ENCODE data around the gene PAM16. TPM values are rescaled to one million over a fixed set of nuclear protein-coding genes. Genes with fewer than 3 reads are reported as not detected.

PAM16 gene
- total and polyA plus RNA-seq, 3 experiments from 2014 or later, result 38.6 to 70.2 (median 66.6) TPM

DNA sequence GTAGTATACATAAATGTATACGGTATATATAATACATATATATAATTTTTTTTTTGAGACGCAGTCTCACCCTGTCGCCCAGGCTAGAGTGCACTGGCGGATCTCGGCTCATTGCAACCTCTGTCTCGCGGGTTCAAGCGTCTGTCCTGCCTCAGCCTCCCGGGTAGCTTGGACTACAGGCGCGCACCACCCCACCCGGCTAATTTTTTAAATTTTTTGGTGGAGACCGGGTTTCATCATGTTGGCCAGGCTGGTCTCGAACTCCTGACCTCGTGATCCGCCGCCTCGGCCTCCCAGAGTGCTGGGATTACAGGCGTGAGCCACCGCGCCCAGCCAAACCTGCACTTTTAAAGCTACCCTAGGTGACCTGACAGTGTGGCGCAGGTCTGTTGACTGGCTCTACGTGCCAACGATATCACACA is 745 bp downstream of the PAM16 start:
- H3K4me1 Mint-ChIP-seq, result peaks cover 20 to 48% (median 29%) of the 10 kb centered on the region in 3 donors
- no peak for DNase-seq
- H3K4me3 ChIP-seq (ENCODE audit: low read length), result peak overlapping the region; percentile 70
- H3K4me1 ChIP-seq (ENCODE audit: insufficient read depth, low read length), result peaks cover 16% of the 10 kb centered on the region
- H3K27ac Mint-ChIP-seq, result peak overlapping the region; percentile 84 to 99 (median 90)
- H3K36me3 ChIP-seq (ENCODE audit: insufficient read depth, low read length), result no peaks in the 10 kb centered on the region
- peak overlapping the region; percentile 91 to 99 (median 93) for H3K4me3 Mint-ChIP-seq
- H3K27ac ChIP-seq (ENCODE audit: low read depth, low read length), result peak overlapping the region; percentile 73
- peaks cover 0 to 30% (median 0%) of the 10 kb centered on the region in 3 donors for H3K36me3 Mint-ChIP-seq
- no peaks in the 10 kb centered on the region for H3K9me3 ChIP-seq (ENCODE audit: low read length)
- peaks cover 0 to 3% of the 10 kb centered on the region in 2 donors for H3K27me3 Mint-ChIP-seq
- H3K9me3 Mint-ChIP-seq, result no peaks in the 10 kb centered on the region
- ChIA-PET POLR2A (interaction anchor here (0.6 to 1.3 kb wide), 3 partner anchors 64 to 521 kb away, joined by 3 to 4 read pairs (median 4); no protein-coding TSS in a partner anchor), CTCF (interaction anchor here (0.9 to 2.2 kb wide), 5 partner anchors 8 to 52 kb away, joined by 3 to 7 read pairs (median 5); no protein-coding TSS in a partner anchor)
- no peaks in the 10 kb centered on the region for H3K27me3 ChIP-seq (ENCODE audit: insufficient read depth, low read length, poor library complexity, severe bottlenecking)

- H3K27me3 ChIP-seq (ENCODE audit: insufficient read depth, low read length, poor library complexity, severe bottlenecking), result no peaks in the 10 kb centered on the region
- POLR2A ChIA-PET, result interaction anchor here (1.3 kb wide), 1 partner anchor 65 kb away, joined by 4 read pairs; no protein-coding TSS in a partner anchor
- Mint-ChIP-seq H3K27me3 (peaks cover 0 to 3% of the 10 kb centered on the region in 2 donors), H3K4me3 (peak overlapping the region in 4 of 7 donors; percentile 12 to 48 (median 35)), H3K4me1 (peaks cover 22 to 55% (median 34%) of the 10 kb centered on the region in 3 donors), H3K9me3 (no peaks in the 10 kb centered on the region), H3K27ac (peak overlapping the region in 2 of 8 donors; percentile 8 to 29), H3K36me3 (peaks cover 0 to 21% (median 0%) of the 10 kb centered on the region in 3 donors)
- no peaks in the 10 kb centered on the region for H3K9me3 ChIP-seq (ENCODE audit: low read length)
- no peak for DNase-seq
- no peak overlapping the region for H3K4me3 ChIP-seq (ENCODE audit: low read length)
- CTCF ChIA-PET, result interaction anchor here (0.8 to 2.2 kb wide), 6 partner anchors 8 to 60 kb away, joined by 3 to 5 read pairs (median 4); no protein-coding TSS in a partner anchor
- H3K27ac ChIP-seq (ENCODE audit: low read depth, low read length), result no peak overlapping the region
- H3K36me3 ChIP-seq (ENCODE audit: insufficient read depth, low read length), result no peaks in the 10 kb centered on the region
- H3K4me1 ChIP-seq (ENCODE audit: insufficient read depth, low read length), result peaks cover 16% of the 10 kb centered on the region
These were observed 1.8 kb downstream of the PAM16 start for GRCh38 chr16:4349332-4349731.

GRCh38 chr16:4347765-4348509 is 3.2 kb downstream of the PAM16 start:
- no peaks in the 10 kb centered on the region for H3K9me3 ChIP-seq (ENCODE audit: low read length)
- DNase-seq, result no peak
- Mint-ChIP-seq H3K9me3 (no peaks in the 10 kb centered on the region), H3K4me1 (peaks cover 24 to 59% (median 34%) of the 10 kb centered on the region in 3 donors), H3K27me3 (no peaks in the 10 kb centered on the region), H3K4me3 (peak overlapping the region in 5 of 7 donors; percentile 13 to 52 (median 27)), H3K27ac (peak overlapping the region in 5 of 8 donors; percentile 44 to 84 (median 60)), H3K36me3 (peaks cover 0 to 13% (median 0%) of the 10 kb centered on the region in 3 donors)
- H3K36me3 ChIP-seq (ENCODE audit: insufficient read depth, low read length), result no peaks in the 10 kb centered on the region
- H3K4me3 ChIP-seq (ENCODE audit: low read length), result no peak overlapping the region
- H3K27me3 ChIP-seq (ENCODE audit: insufficient read depth, low read length, poor library complexity, severe bottlenecking), result no peaks in the 10 kb centered on the region
- H3K27ac ChIP-seq (ENCODE audit: low read depth, low read length), result no peak overlapping the region
- CTCF ChIA-PET, result interaction anchor here (1.0 kb wide), 1 partner anchor 276 kb away, joined by 3 read pairs; the partner anchor contains the start of gene MGRN1
- POLR2A ChIA-PET, result no interaction called here
- peaks cover 16% of the 10 kb centered on the region for H3K4me1 ChIP-seq (ENCODE audit: insufficient read depth, low read length)

GRCh38 chr16:4347010-4347409 is 4.1 kb downstream of the PAM16 start:
- POLR2A ChIA-PET, result no interaction called here
- Histone ChIP-seq H3K27me3 (ENCODE audit: insufficient read depth, low read length, poor library complexity, severe bottlenecking) (no peaks in the 10 kb centered on the region), H3K9me3 (ENCODE audit: low read length) (no peaks in the 10 kb centered on the region), H3K4me1 (ENCODE audit: insufficient read depth, low read length) (peaks cover 16% of the 10 kb centered on the region), H3K27ac (ENCODE audit: low read depth, low read length) (no peak overlapping the region), H3K36me3 (ENCODE audit: insufficient read depth, low read length) (no peaks in the 10 kb centered on the region), H3K4me3 (ENCODE audit: low read length) (no peak overlapping the region)
- Mint-ChIP-seq H3K27ac (peak overlapping the region in 2 of 8 donors; percentile 14 to 41), H3K9me3 (no peaks in the 10 kb centered on the region), H3K36me3 (peaks cover 0 to 13% (median 0%) of the 10 kb centered on the region in 3 donors), H3K27me3 (no peaks in the 10 kb centered on the region), H3K4me1 (peaks cover 24 to 59% (median 34%) of the 10 kb centered on the region in 3 donors), H3K4me3 (peak overlapping the region in 2 of 7 donors; percentile 19 to 60)
- DNase-seq, result no peak
- CTCF ChIA-PET, result interaction anchor here (1.4 kb wide), 1 partner anchor 17 kb away, joined by 4 read pairs; no protein-coding TSS in a partner anchor

- Histone ChIP-seq H3K27ac (ENCODE audit: low read depth, low read length) (no peak overlapping the region), H3K27me3 (ENCODE audit: insufficient read depth, low read length, poor library complexity, severe bottlenecking) (no peaks in the 10 kb centered on the region), H3K9me3 (ENCODE audit: low read length) (no peaks in the 10 kb centered on the region), H3K4me1 (ENCODE audit: insufficient read depth, low read length) (peaks cover 9% of the 10 kb centered on the region), H3K4me3 (ENCODE audit: low read length) (no peak overlapping the region), H3K36me3 (ENCODE audit: insufficient read depth, low read length) (no peaks in the 10 kb centered on the region)
- DNase-seq, result no peak
- H3K27ac Mint-ChIP-seq, result peak overlapping the region in 6 of 8 donors; percentile 38 to 87 (median 62)
- H3K9me3 Mint-ChIP-seq, result no peaks in the 10 kb centered on the region
- peaks cover 0 to 12% (median 0%) of the 10 kb centered on the region in 3 donors for H3K36me3 Mint-ChIP-seq
- no peaks in the 10 kb centered on the region for H3K27me3 Mint-ChIP-seq
- H3K4me3 Mint-ChIP-seq, result peak overlapping the region in 2 of 7 donors; percentile 44 to 48
- H3K4me1 Mint-ChIP-seq, result peaks cover 20 to 51% (median 27%) of the 10 kb centered on the region in 3 donors
- POLR2A ChIA-PET, result interaction anchor here (0.9 kb wide), 1 partner anchor 73 kb away, joined by 7 read pairs; the partner anchor contains the start of gene TFAP4
- CTCF ChIA-PET, result interaction anchor here (0.8 to 1.4 kb wide), 3 partner anchors 13 to 92 kb away, joined by 3 to 4 read pairs (median 3); no protein-coding TSS in a partner anchor
These were observed 5.0 kb downstream of the PAM16 start for GRCh38 chr16:4345836-4346781.

- Mint-ChIP-seq H3K27ac (peak overlapping the region in 7 of 8 donors; percentile 47 to 93 (median 59)), H3K36me3 (peaks cover 0 to 17% (median 0%) of the 10 kb centered on the region in 3 donors)
These were observed 5.9 kb downstream of the PAM16 start for GRCh38 chr16:4344983-4345835.

More at GRCh38 chr16:4344983-4345835, 5.9 kb downstream of the PAM16 start:
- ChIA-PET CTCF (no interaction called here), POLR2A (no interaction called here)
- H3K9me3 ChIP-seq (ENCODE audit: low read length), result no peaks in the 10 kb centered on the region
- H3K27me3 ChIP-seq (ENCODE audit: insufficient read depth, low read length, poor library complexity, severe bottlenecking), result no peaks in the 10 kb centered on the region
- no peaks in the 10 kb centered on the region for H3K27me3 Mint-ChIP-seq
- no peak overlapping the region for H3K4me3 ChIP-seq (ENCODE audit: low read length)
- H3K36me3 ChIP-seq (ENCODE audit: insufficient read depth, low read length), result no peaks in the 10 kb centered on the region
- H3K4me3 Mint-ChIP-seq, result no peak overlapping the region
- no peak for DNase-seq
- peaks cover 9% of the 10 kb centered on the region for H3K4me1 ChIP-seq (ENCODE audit: insufficient read depth, low read length)
- no peak overlapping the region for H3K27ac ChIP-seq (ENCODE audit: low read depth, low read length)
- no peaks in the 10 kb centered on the region for H3K9me3 Mint-ChIP-seq
- peaks cover 14 to 44% (median 20%) of the 10 kb centered on the region in 3 donors for H3K4me1 Mint-ChIP-seq

Data from CD8-positive, alpha-beta memory T cell (primary cell).